GM18858 (cell line): ENCODE results near the gene PTH1R.

Experiments used
- ATAC-seq: cut with Tn5 transposase; IDR thresholded peaks from one replicate; pipeline ENCODE4 v1.9.1; 2021; ENCODE audit not compliant: unreplicated experiment

Gene PTH1R

DNA sequence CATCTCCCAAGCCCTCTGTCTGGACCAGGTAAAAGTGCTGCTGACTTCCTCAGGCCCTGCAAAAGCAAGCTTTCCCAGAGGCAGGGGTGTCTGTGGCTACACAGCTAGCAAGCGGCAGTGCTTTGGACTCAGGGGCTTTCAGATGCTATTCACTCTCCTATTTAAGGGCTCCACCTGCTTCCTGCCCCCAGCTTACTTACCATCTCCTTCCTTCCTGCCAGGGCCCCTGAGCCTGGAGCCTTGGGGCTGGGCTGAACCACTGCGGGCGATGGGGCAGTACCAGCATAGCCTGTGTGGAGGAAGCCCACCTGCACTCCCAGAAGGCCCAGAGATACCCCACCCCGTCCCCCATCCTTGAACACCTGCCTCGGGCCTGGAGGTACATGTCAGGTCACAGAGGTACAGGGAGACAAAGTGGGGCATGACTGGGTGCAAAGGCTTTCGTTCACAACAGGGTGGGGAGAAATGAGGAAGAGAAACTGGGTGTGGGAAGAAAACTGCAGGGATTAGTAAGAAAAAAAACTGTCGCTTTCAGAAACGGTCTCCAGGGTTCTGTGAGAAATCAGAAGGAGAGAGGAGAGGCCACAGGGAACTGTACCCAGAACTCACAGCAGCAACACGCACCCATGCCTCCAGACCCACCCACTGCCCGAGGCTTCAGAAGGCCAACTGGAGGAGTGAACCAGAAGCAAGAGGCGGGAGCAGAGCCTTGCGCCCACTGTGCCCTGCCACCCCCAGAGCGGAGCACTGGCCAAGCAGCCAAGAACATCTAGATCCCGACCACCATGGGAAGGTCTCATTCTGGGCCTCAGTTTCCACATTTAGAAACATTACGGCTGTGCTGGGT, 49.6 kb downstream of the PTH1R start:
- ATAC-seq: peak; percentile 36

DNA sequence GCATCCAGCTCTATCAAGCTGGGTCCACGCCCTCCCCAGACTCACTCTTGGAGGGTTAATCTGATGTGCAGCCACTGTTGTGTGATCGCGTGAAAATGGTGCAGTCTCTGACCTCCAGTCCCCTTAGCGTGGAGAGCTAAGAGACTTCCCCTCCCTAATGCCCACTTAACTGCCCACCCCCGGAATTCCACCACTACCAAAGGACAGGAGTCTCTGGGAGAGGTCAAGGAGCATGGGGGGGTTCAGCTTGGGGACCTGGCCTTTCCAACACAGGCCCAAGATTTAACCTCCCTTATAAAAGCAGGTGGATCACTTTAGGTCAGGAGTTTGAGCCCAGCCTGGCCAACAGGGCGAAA, 50.2 kb downstream of the PTH1R start:
- no peak for ATAC-seq

DNA sequence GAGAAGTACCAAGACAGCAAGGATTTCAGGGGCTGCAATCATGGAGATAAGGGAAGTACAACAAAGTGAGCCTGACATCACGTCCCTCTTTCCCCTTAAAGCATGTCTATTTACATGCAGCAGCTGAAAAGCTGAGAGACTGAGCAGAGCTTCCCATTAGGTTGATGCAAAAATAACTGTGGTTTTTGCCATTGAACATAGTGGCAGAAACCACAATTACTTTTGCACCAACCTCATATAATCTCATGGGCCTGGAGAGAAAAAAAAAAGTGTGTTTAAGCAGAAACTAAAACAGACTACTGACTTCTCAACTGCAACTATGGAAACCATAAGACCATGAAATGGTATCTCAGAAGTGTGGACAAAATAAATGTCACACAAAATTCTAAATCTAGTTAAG, 50.8 kb downstream of the PTH1R start:
- ATAC-seq: no peak

DNA sequence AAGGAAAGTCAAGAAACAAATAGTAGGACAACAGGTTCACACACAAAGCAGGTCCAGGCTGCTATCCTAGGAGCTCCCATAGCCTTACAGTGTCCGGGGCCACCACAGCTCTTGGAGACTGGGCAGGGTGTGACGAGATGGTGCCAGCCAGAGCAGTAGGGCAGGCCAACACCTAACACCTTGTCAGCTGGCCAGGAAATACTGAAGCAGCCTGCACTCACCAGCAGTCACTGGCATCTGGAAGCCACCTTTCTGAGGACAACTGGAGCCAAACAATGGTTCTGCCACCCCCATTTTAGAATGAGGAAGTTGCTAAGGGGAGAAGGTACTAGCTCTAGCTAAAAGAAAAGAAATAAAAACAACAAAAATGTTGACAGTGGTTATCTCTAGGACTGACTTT, 51.8 kb downstream of the PTH1R start:
- ATAC-seq: no peak

DNA sequence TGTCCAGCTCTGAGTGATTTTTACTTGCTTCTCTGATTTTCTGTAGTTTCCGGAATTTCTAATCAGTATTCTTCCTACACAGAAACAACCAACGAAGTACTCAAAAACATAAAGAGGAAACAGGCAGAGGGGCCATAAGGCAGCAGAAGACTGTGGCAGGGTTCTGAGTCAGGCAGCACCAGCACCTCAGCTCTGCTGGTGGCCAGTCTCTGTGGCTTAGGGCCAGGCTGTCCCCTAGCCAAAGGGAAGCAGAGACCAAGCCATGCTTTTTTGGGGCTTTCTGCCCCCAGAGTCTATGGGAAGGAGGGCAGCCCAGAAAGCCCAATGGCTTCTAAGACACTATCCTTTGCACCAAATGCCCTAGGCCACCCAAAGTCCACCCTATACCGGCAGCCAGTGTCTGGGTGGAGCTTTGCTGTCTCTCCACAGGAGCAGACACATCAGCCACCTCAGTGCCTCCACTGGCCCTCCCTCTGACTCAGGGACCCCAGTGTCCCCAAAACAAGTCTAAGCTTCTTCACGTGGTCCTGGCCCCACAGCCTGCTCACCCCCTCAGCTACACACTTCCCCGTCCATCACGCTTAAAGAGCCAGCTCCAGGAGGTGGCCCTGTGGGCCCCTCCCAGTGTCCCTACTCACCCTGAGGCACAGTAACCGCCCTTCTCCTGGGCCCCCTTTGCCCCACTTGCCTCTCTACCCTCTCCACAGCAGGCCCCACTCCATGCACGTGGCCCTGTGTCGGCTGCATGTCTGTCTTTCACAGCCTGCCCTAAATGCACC, 52.8 kb downstream of the PTH1R start:
- no peak for ATAC-seq

DNA sequence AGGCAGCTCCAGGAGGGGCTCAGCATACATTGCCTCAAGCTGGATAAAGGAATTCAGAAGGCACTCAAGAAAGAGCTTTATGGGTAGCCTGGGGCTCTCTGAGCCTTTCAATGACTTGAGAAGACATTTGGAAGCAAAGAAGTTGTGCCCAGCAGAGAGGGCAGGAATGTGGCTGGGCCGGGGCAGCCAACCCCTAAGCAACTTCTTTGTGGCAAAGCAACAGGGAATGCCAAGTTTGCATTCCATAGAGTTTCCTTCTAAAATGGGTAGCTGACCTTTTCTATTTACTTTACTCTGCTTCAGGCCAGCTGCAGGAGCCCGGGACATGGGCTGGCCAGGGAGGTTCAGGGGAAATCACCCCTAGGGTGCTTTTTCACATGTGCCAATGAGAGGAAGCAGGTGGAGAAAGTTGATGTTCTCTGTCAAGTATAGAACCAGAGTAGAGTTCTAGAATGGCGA, 53.5 kb downstream of the PTH1R start:
- ATAC-seq: no peak

DNA sequence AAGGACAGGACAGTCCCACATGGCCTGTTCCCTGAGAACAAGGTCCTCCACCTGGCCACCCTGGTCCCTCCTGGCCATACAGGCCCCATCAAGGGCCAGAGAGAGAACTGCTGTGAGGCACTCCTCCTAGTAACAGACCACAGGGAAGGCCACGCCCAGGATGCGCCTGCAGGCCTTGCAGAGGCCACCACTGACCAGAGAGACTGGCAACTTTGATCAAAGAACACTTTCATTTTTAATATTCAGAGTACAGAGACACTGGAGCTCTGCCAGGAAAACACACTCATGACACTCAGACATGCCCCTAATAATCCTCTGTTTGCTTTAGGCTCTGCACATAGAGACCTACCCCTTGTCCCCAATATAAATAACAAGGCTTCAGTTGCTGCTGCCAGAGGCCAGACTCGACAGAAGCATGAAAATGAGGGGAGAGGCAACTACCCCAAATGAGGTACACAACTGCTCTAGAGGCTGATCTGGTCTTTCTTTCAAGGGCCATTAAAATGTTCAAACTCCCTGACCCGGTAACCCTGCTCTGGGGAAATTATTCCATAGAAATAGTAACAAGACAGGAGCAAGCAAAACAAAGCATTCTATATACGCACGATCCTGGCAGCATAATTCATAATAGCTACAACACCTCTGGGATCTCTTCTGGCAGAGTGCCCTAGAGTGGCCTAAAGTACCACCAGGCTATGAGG, 54.3 kb downstream of the PTH1R start:
- no peak for ATAC-seq

DNA sequence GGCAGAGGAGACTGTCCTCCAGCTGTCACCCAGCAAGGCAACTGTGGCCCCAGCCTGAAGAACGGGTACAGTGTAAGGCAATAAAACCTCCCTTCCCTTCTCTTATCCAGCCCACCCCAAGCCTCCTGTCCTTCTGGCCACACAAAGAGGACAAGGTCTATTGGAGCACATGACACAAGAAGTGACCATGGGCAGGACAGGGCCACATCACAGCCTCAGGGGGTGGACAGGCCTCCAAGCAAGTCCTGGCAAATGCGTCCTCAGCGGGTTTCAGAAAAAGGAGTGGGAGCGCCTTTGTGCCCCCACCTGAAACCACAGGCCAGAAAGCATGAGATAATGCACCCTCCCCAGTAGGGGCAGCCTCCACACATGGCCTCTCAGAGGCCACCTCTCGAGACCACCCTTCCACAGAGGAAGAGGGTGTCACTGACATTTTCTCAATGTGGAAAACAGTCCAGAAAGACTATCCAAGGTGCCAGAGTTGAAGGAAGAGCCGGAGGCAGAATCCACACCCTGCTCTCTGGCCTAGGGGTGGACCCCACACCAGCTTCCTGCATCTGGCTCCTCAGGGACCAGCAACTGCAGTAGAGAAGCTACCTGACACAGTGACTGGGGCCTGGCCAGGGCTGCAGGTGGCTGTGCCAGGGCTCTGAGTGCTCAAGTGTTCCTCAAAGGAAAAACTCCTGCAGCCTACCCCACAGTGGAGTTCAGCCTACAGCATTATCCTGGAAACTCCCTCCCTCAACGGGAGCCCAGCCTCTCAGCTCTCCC, 55.1 kb downstream of the PTH1R start:
- no peak for ATAC-seq

DNA sequence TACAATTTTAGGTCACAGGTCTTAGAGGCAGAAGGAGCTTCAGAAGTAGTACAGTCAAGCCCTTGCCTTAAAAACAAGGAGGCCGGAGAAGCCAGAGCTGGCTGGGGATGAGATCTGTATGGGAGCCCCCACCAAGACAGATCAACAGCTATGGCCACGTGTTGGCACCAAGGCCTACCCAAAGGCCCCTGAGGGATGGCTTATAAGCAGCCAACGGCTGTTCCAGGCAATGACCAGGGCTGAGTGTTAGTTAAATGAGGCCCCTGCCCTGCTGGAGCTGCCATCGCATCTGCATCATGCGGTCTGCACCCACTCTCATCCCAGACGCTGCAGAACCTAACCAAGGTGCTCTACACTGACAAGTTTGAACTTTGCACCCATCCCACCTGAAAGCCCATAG, 55.7 kb downstream of the PTH1R start:
- no peak for ATAC-seq

DNA sequence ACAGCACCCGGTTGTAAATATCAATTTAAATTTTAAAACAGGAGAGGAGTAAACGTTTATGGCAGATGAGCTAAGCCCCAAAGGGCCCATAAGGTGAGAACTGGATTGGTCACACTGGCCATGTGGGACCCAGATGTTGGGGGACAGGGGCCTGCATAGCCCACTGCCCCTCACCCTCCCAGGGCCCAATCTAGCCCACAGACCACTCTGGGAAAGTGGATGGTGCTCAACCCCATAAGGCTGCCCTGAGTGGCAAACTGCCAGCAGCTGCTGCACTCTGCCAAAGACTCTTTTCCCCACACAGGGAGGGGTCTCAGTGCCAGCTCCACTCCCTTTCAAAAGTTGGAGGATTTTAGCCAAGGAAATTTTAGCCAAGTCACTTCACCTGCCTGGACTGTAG, 56.6 kb downstream of the PTH1R start:
- ATAC-seq: no peak

DNA sequence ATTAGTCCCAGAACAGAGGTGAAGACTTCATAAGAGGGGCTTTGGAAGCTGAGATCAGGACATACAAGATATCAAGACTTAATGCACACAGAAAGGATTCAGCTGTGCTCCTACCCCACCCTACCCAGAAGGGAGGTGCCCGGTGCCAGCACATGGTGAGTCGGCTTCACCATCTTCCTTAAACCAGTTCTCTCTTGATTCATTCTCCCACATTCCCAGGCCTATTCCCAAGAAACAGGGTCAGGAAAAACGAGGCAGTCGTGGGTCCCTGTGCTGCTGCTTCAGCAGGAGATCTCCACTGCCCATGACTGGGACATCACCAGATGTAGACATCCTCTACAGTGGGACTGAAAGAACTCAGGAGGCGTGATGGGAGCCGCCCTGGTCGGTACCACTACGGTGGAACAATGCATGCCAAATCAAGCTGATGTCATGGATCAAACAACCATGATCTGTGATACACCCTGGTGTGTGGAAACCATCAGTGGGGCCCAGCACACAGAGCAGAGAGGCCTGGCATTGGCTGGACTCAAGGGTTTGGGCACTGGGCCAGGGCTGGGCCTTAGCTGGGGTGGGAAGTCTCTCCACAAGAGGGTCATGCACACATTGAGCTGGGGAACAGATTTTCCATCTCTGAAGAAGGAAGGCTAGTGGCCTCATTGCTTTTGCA, 57.1 kb downstream of the PTH1R start:
- no peak for ATAC-seq

DNA sequence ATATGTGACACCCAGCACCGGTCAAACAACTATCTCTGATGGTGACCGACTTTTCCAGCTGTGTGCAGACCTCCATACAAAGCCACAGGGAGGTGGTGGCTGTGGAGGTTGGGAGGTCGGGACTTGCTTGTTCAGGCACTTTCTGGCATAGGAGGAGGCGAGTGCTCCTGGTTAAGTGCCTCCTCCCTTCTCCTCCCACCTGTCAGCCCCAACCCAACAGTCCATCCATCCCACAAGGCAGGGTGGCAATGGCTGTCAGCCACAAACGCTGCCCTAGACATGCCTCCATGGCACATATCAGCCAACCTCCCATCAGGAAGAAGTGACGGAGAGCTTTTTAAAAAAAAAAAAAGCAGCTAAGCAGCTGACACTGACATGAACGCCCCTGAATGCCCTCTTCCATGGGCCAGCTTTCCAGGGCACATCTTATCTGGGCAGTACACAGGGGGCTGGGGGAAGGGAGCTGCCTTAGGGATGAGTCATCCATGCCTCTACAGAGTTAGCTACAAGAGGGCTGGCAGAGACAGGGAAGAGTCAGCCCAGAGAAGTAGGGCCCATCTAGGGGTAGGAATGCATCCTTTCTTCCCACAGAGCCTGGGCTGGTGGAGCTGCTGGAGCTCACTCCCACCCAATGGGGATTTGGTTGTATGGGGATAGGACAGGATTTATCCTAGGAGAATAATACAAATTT, 57.8 kb downstream of the PTH1R start:
- no peak for ATAC-seq

DNA sequence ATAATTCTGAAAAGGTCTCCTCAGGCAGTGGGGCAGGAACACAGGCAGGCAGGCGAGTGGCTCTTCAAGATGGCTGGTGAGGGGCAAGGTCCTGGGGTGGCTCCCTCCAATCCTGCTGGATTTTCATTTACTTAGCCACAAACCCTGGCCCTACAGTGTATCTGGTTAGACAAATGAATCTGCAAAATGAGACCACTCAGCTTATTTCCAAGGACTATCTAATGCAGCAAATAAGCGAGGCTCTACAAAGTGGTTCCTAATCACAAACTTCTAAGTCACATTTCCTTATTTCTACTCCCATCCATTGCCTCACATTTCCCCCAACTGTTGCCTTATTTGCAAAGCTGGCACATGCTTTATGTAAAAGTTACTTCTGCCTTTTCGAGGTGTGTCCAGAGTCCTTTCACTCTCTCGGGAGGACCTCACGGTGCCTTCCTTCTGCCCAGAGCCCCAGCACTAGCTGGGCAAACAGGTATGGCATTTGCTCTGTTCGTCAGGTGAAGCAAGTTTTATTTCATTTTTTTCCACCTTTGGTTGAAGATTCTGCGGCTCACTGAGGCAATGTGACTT, 58.6 kb downstream of the PTH1R start:
- no peak for ATAC-seq

DNA sequence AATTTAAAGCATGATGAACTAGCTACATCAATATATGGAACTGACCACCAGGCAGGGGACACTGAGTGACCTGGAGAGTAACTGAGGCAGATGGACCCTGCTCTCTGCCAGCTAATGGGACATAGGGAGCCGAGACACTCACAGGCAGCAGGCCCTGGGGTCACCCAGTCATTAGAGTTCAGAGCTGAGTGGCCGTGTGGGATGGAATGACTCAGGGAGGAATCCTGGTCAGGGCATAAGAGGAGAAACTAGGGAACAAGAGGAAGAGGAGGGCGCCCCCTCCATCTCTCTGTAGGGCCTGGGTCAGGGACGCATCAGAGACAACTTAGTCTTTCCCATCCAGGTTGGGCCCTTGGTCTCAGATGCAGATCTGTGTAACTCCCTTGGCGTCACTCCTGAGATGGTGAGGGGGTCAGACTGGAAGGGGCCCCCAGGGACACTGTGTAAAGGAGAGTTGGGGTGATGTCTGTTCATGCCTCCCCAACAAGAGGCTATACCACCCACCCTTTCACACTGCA, 59.3 kb downstream of the PTH1R start:
- no peak for ATAC-seq

DNA sequence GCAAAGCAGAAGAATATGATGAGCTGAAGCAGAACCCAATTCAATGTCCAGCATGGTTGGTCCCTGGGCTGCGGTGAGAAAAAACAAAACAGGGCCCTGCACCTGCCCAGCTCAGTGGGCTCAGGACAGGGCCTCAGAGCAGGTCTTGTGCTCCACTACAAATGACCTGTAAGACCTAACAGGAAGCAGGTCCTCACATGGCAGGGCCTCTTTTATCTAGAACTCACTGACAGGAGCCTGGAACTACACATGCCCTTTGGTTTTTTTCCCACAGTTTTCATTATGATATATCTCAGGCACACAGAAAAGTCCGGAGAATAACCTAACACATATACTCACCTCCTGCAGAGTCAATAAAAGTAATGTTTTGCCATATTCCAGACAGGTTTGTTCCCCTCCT, 60.6 kb downstream of the PTH1R start:
- ATAC-seq: no peak

DNA sequence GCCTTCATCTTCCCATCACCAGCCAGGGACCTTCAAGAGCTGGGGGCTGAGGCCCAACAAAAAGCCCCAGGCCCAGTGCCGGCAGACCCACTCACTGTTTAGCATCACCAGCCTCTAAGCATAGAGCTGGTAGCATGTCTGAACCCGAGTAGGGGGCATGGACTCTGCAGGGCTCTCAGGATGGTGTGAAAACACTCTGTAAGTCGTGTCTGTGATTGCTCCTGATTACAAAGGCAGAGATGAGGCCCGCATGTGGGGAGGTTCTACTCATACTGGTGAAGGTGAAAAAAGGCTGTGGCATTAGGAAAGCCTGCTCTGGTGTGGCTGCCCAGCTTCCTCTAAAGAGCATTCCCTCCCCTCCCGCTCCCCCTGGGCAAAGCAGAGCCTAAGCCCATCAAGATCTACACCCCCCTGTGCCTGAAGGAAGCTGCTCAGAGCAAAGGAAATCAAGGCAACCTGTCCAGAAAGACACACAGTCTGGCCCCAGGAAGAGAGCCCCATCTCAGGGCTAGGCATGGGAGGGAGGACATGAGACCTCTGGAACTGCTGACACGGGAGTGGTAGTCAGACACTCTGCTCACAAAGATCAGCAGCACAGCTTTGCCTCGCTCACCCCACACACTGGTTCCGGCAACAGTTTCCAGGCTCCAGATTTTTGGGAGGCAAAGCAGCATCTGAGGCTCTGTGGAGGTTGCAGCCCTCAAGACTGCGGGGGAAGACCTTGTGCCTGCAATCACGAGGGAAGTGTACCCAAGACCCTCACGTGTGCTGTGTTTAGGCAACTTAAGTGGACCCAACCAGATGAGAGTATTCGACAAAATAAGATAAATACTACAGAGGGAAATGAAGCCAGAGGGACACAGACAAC, 62.3 kb downstream of the PTH1R start:
- no peak for ATAC-seq

DNA sequence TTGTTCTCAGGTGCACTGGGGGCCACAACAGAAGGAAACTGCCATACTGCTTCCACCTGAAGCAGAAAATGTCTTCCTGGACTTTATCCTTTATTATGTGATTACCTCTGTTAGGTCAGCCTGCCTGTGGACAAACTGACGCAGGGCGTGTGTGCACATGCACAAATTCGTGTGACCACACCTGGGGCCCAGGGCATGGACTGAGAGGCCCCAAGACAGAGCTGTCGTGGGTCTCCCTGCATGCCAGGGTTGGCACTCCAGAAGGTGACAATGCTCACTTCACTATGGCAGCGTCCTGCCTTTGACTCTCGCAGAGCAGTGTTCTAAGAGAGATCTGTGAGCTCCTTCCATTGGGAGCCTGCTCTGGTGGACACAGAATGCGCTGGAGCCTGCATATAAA, 64.6 kb downstream of the PTH1R start:
- ATAC-seq: no peak

DNA sequence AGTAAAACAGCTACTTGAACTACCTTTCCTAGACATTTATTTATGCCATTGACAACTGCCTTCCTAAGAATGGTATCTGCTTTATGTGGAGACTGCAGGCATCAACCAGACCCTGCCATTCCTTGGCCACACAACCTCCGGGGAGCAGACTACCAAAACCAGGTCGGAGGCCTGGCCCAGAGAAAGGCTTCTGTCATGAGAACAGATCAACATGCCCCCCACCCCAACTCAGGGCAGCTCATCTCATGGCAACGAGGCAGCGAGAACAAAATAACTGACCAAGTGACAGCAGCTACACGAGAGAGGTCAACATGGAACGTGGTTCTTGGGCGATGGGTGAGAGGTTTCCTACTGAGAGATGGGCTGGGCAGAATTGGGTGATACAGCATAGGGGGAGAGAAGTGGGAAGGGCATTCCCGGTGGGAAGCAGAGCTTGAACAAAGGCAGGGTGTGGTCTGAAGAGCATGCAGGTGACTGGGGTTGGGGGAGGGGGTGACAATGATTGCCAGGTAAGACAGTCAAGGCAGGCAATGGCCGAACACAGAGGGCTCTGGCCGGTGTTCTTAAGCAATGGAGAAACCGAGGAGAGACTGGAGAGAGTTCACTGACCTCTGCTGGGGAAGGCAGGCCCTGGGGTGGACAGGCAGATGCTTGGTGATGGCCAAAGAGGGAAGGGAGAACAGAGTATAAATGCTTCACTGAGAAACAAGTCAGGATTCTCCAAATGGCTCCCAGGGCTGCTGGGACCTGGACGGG, 65.1 kb downstream of the PTH1R start:
- ATAC-seq: no peak
